AG09309 (cell line): ENCODE data around the gene ZP2.

Experiments used
- DNase-seq: peaks from one replicate; pipeline ENCODE4 v3.0.0-alpha.2; 2010; ENCODE audit warnings: low read depth
- H3K4me3 ChIP-seq: 2 replicates; pipeline ENCODE4 v1.5.1; 2011; ENCODE audit warnings: mild to moderate bottlenecking, low read depth, low read length, moderate library complexity; ENCODE audit not compliant: control insufficient read depth
- TF ChIP-seq, protein P1 (sequence below): IDR thresholded peaks from 2 replicates; pipeline ENCODE4 v1.5.1; 2011; ENCODE audit warnings: mild to moderate bottlenecking, low read depth, low read length, inconsistent platforms; ENCODE audit not compliant: insufficient read depth, control insufficient read depth; ENCODE audit errors: missing control alignments

Gene ZP2

DNA sequence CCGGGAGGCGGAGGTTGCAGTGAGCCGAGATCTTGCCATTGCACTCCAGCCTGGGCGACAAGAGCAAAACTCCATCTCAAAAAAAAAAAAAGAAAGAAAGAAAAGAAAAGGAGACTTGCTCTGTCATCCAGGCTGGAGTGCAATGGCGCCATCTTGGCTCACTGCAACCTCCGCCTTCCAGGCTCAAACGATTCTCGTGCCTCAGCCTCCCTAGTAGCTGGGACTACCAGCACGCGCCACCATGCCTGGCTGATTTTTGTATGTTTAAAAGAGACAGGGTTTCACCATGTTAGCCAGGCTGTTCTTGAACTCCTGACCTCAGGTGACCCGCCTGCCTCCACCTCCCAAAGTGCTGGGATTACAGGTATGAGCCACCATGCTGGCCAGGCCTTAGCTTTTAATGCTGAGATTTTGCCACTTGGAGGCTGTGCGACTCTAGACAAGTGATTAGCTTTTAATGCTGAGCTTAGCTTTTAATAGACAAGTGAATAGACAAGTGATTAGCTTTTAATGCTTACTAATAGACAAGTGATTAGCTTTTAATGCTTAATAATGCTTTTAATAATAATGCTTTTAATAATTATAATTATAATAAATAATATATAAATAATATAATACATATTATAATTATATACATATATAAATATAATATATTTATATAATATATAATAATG lies 43.3 kb downstream of the ZP2 start:
- TF ChIP-seq, protein P1, sequence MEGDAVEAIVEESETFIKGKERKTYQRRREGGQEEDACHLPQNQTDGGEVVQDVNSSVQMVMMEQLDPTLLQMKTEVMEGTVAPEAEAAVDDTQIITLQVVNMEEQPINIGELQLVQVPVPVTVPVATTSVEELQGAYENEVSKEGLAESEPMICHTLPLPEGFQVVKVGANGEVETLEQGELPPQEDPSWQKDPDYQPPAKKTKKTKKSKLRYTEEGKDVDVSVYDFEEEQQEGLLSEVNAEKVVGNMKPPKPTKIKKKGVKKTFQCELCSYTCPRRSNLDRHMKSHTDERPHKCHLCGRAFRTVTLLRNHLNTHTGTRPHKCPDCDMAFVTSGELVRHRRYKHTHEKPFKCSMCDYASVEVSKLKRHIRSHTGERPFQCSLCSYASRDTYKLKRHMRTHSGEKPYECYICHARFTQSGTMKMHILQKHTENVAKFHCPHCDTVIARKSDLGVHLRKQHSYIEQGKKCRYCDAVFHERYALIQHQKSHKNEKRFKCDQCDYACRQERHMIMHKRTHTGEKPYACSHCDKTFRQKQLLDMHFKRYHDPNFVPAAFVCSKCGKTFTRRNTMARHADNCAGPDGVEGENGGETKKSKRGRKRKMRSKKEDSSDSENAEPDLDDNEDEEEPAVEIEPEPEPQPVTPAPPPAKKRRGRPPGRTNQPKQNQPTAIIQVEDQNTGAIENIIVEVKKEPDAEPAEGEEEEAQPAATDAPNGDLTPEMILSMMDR = no peak
- H3K4me3 ChIP-seq = no peak overlapping the region
- DNase-seq = no peak

DNA sequence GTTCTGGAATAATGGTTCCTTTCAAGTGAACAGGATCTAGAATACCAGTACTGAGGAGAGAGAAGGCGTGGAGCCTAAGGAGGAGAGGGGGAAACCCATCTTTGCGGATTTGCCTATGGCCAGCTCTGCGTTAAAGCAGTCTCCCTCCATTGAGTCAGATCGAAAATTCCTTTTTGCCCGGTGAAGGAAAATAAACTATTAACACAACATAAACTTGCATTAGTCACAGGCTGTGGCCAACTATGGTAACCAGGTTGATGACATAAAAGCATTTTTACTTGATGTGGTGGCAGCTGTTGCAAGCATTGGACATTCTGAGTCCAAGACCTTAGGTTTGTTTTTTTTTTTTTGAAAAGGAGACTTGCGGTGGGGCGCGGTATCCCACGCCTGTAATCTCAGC lies 44.0 kb downstream of the ZP2 start:
- DNase-seq = peak; percentile 89
- TF ChIP-seq, protein P1 = no peak
- H3K4me3 ChIP-seq = no peak overlapping the region

DNA sequence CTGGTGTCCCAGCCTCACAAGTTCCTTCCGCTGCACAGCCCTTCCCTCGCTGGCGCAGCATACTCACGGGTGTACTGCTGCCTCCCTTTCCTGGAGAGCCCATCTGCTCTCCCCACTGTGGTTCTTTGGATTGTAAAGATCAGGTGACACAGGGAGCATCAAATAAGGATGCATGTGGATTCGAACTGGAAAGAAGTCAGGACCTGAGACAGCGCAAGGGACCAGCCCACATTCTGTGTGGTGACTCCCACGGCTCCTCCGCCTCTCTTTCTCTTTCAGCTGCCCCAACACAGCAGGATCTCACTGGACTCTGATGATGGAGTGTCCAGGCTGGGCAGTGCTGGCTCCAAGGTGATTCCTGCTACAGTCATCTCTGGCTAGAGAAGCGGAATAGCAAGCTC lies 44.8 kb downstream of the ZP2 start:
- TF ChIP-seq, protein P1 = no peak
- no peak overlapping the region for H3K4me3 ChIP-seq
- DNase-seq = no peak

GRCh38 chr16:21164521-21165168 lies 46.7 kb downstream of the ZP2 start:
- no peak for DNase-seq
- TF ChIP-seq, protein P1 = no peak
- H3K4me3 ChIP-seq = no peak overlapping the region

DNA sequence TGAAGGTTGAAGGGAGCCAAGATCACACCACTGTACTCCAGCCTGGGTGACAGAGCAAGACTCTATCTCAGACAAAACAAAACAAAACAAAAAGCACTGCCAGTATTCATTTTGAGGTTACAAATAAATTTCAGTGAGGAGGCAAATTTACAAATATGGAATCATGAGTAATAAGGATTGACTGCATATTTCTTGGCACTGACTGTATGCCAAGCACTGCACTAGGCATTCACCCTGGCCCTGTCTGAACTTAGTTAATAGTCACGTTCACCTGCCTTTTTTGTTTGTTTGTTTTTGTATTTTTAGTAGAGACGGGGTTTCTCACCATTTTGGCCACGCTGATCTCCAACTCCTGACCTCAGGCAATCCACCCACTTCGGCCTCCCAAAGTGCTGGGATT lies 47.8 kb downstream of the ZP2 start:
- DNase-seq = no peak
- TF ChIP-seq, protein P1 = no peak
- H3K4me3 ChIP-seq = no peak overlapping the region

- TF ChIP-seq, protein P1 = no peak
- no peak overlapping the region for H3K4me3 ChIP-seq
- no peak for DNase-seq
Observed at GRCh38 chr16:21162661-21163151, 48.7 kb downstream of the ZP2 start.
